GM19452 (cell line): ENCODE measurements around the gene GALNT18.

Experiments
- ATAC-seq: cut with Tn5 transposase; IDR thresholded peaks from one replicate; pipeline ENCODE4 v1.9.1; 2021; ENCODE audit not compliant: unreplicated experiment

Gene GALNT18

GRCh38 chr11:11501546-11502262 is 120.1 kb downstream of the GALNT18 start:
- ATAC-seq, result no peak

- no peak for ATAC-seq
Measured at GRCh38 chr11:11500744-11501487, 120.9 kb downstream of the GALNT18 start.

GRCh38 chr11:11499300-11499699 is 122.5 kb downstream of the GALNT18 start:
- ATAC-seq, result no peak

- no peak for ATAC-seq
Measured at GRCh38 chr11:11498195-11498594, 123.6 kb downstream of the GALNT18 start.

- no peak for ATAC-seq
Measured at GRCh38 chr11:11496879-11497278, 124.9 kb downstream of the GALNT18 start.

- no peak for ATAC-seq
Measured at GRCh38 chr11:11494348-11494747, 127.5 kb downstream of the GALNT18 start.

GRCh38 chr11:11493698-11494097 is 128.1 kb downstream of the GALNT18 start:
- no peak for ATAC-seq

- ATAC-seq, result no peak
Measured at GRCh38 chr11:11491589-11491988, 130.2 kb downstream of the GALNT18 start.

- no peak for ATAC-seq
Measured at GRCh38 chr11:11491014-11491413, 130.8 kb downstream of the GALNT18 start.

GRCh38 chr11:11486423-11486822 is 135.4 kb downstream of the GALNT18 start:
- no peak for ATAC-seq

- no peak for ATAC-seq
Measured at GRCh38 chr11:11486002-11486401, 135.8 kb downstream of the GALNT18 start.

GRCh38 chr11:11483627-11484026 is 138.2 kb downstream of the GALNT18 start:
- ATAC-seq, result no peak

GRCh38 chr11:11482730-11483129 is 139.1 kb downstream of the GALNT18 start:
- no peak for ATAC-seq

GRCh38 chr11:11481371-11481770 is 140.4 kb downstream of the GALNT18 start:
- ATAC-seq, result no peak

GRCh38 chr11:11480971-11481370 is 140.8 kb downstream of the GALNT18 start:
- no peak for ATAC-seq

- ATAC-seq, result no peak
Measured at GRCh38 chr11:11478687-11479086, 143.1 kb downstream of the GALNT18 start.

GRCh38 chr11:11477695-11478420 is 143.9 kb downstream of the GALNT18 start:
- no peak for ATAC-seq

- ATAC-seq, result no peak
Measured at GRCh38 chr11:11476971-11477645, 144.7 kb downstream of the GALNT18 start.

- ATAC-seq, result no peak
Measured at GRCh38 chr11:11476499-11476898, 145.3 kb downstream of the GALNT18 start.

GRCh38 chr11:11472106-11472505 is 149.7 kb downstream of the GALNT18 start:
- no peak for ATAC-seq

- ATAC-seq, result no peak
Measured at GRCh38 chr11:11471201-11471600, 150.6 kb downstream of the GALNT18 start.
